IMR-90 (cell line): ENCODE measurements around the gene RPS6KA5. TPM values are rescaled to one million over a fixed set of nuclear protein-coding genes. Genes with fewer than 3 reads are reported as not detected.

Experiments used
- ATAC-seq: fragments of 200-7000 bp; cut with Tn5 transposase; 2 replicates; pipeline ENCODE4 v1.9.1; 2020; ENCODE audit warnings: low read depth, mild to moderate bottlenecking, moderate library complexity
- BruUV-seq: library from RNA; stranded (reverse); fragments of 400-500 nt; replicated peaks from 2 replicates; lab custom pipeline; 2021; lab: Mats Ljungman, UMichigan
- CTCF ChIA-PET: fragments of 300-600 bp; formaldehyde crosslinking; extraction: SDS; loops from one replicate; lab custom pipeline; 2021; ENCODE audit warnings: antibody characterized with exemption; lab: Yijun Ruan, JAX
- POLR2A ChIA-PET: fragments of 300-600 bp; sonication (Branson Sonifier 250); formaldehyde crosslinking; loops from one replicate; lab custom pipeline; 2022; ENCODE audit warnings: antibody characterized with exemption; ENCODE audit not compliant: unreplicated experiment; lab: Charles Lee
- DNase-seq: peaks from one replicate; pipeline ENCODE4 v3.0.0; 2013
- H2AFZ ChIP-seq: replicated peaks from 2 replicates; pipeline ENCODE3; 2013; ENCODE audit warnings: low read length, mild to moderate bottlenecking; ENCODE audit not compliant: poor library complexity
- H2AK5ac ChIP-seq: 2 replicates; pipeline ENCODE4 v1.6.1; 2013; ENCODE audit warnings: low read depth, low read length, inconsistent platforms
- H2AK9ac ChIP-seq: replicated peaks from 2 replicates; pipeline ENCODE3; 2013; ENCODE audit warnings: mild to moderate bottlenecking, low read depth, low read length, moderate library complexity; ENCODE audit not compliant: poor library complexity
- H2BK120ac ChIP-seq: 2 replicates; pipeline ENCODE4 v1.6.1; 2013; ENCODE audit warnings: low read depth, low read length, inconsistent platforms
- H2BK15ac ChIP-seq: 3 replicates; pipeline ENCODE4 v1.6.1; 2013; ENCODE audit warnings: low read depth, low read length, inconsistent platforms
- H2BK20ac ChIP-seq: 2 replicates; pipeline ENCODE4 v1.6.1; 2013; ENCODE audit warnings: low read depth, mild to moderate bottlenecking, inconsistent platforms, low read length, moderate library complexity
- H2BK5ac ChIP-seq: 2 replicates; pipeline ENCODE4 v1.6.1; 2013; ENCODE audit warnings: mild to moderate bottlenecking, low read depth, low read length, inconsistent platforms; ENCODE audit not compliant: poor library complexity, severe bottlenecking
- H3K14ac ChIP-seq: replicated peaks from 2 replicates; pipeline ENCODE4 v1.6.1; 2013; ENCODE audit warnings: low read depth, low read length, inconsistent platforms
- H3K18ac ChIP-seq: 2 replicates; pipeline ENCODE4 v1.6.1; 2013; ENCODE audit warnings: low read depth, low read length, control low read depth
- H3K23ac ChIP-seq: 2 replicates; pipeline ENCODE4 v1.6.1; 2013; ENCODE audit warnings: low read depth, low read length, inconsistent platforms
- H3K27ac ChIP-seq: 2 replicates; pipeline ENCODE4 v1.5.1; 2013; ENCODE audit warnings: mild to moderate bottlenecking, control low read depth, low read length; ENCODE audit not compliant: insufficient read depth
- H3K27me3 ChIP-seq: 2 replicates; pipeline ENCODE4 v1.6.1; 2013; ENCODE audit warnings: low read length; ENCODE audit not compliant: control insufficient read depth, insufficient read depth
- H3K36me3 ChIP-seq: 2 replicates; pipeline ENCODE4 v1.6.1; 2013; ENCODE audit warnings: low read length, mixed read lengths; ENCODE audit not compliant: control insufficient read depth, insufficient read depth
- H3K4ac ChIP-seq: 2 replicates; pipeline ENCODE4 v1.6.1; 2013; ENCODE audit warnings: low read depth, low read length, inconsistent platforms
- H3K4me1 ChIP-seq: 2 replicates; pipeline ENCODE4 v1.6.1; 2013; ENCODE audit warnings: low read length, mixed read lengths; ENCODE audit not compliant: control insufficient read depth, insufficient read depth
- H3K4me2 ChIP-seq: 2 replicates; pipeline ENCODE4 v1.6.1; 2013; ENCODE audit warnings: low read depth, mild to moderate bottlenecking, control low read depth, low read length, moderate library complexity
- H3K4me3 ChIP-seq: 2 replicates; pipeline ENCODE4 v1.5.1; 2013; ENCODE audit warnings: low read depth, mild to moderate bottlenecking, control low read depth, low read length, moderate library complexity; ENCODE audit not compliant: insufficient read depth
- H3K56ac ChIP-seq: 2 replicates; pipeline ENCODE4 v1.6.1; 2013; ENCODE audit warnings: low read length, inconsistent platforms; ENCODE audit not compliant: insufficient read depth; ENCODE audit errors: extremely low read depth
- H3K79me1 ChIP-seq, 2 experiments: 2 replicates each; pipeline ENCODE4 v1.6.1; 2013; ENCODE audit warnings: low read length in 2 of 2, inconsistent platforms in 1 of 2, low read depth in 1 of 2
- H3K9ac ChIP-seq: 2 replicates; pipeline ENCODE4 v1.6.1; 2013; ENCODE audit warnings: low read depth, low read length, control low read depth
- H3K9me1 ChIP-seq: 2 replicates; pipeline ENCODE4 v1.6.1; 2013; ENCODE audit warnings: low read length, inconsistent platforms; ENCODE audit not compliant: insufficient read depth
- H3K9me3 ChIP-seq: 2 replicates; pipeline ENCODE4 v1.6.1; 2013; ENCODE audit warnings: low read length; ENCODE audit not compliant: control insufficient read depth, insufficient read depth
- H4K20me1 ChIP-seq: 2 replicates; pipeline ENCODE4 v1.6.1; 2013; ENCODE audit warnings: low read length, inconsistent platforms; ENCODE audit not compliant: insufficient read depth
- H4K5ac ChIP-seq: 2 replicates; pipeline ENCODE4 v1.6.1; 2013; ENCODE audit warnings: mild to moderate bottlenecking, low read depth, low read length, control low read depth
- H4K8ac ChIP-seq, 2 experiments: 2 replicates each; pipeline ENCODE4 v1.6.1; 2013; ENCODE audit warnings: low read depth in 2 of 2, low read length in 2 of 2, control low read depth in 1 of 2, inconsistent platforms in 1 of 2
- H4K91ac ChIP-seq: 2 replicates; pipeline ENCODE4 v1.6.1; 2013; ENCODE audit warnings: low read depth, low read length, inconsistent platforms; ENCODE audit not compliant: insufficient read depth
- CEBPB ChIP-seq: IDR thresholded peaks from 2 replicates; pipeline ENCODE4 v1.6.1; 2012; ENCODE audit warnings: low read depth, low read length, improper control_type of control experiment
- CHD1 ChIP-seq: IDR thresholded peaks from 2 replicates; pipeline ENCODE4 v1.6.1; 2012; ENCODE audit warnings: low read depth, low read length, improper control_type of control experiment
- FOS ChIP-seq: fragments of 150-350 bp; IDR thresholded peaks from 2 replicates; pipeline ENCODE4 v1.6.1; 2016; ENCODE audit warnings: low read depth, low read length
- MAFK ChIP-seq: IDR thresholded peaks from 2 replicates; pipeline ENCODE4 v1.6.1; 2012; ENCODE audit warnings: low read depth, low read length, improper control_type of control experiment
- MAZ ChIP-seq: IDR thresholded peaks from 2 replicates; pipeline ENCODE4 v1.6.1; 2012; ENCODE audit warnings: low read depth, mild to moderate bottlenecking, low read length, improper control_type of control experiment, moderate library complexity, borderline replicate concordance
- MXI1 ChIP-seq: IDR thresholded peaks from 2 replicates; pipeline ENCODE4 v1.6.1; 2012; ENCODE audit warnings: low read depth, mild to moderate bottlenecking, low read length, moderate library complexity, borderline replicate concordance
- POLR2A ChIP-seq: IDR thresholded peaks from 2 replicates; pipeline ENCODE4 v1.6.1; 2012; ENCODE audit warnings: mild to moderate bottlenecking, low read depth, low read length
- RAD21 ChIP-seq: IDR thresholded peaks from 2 replicates; pipeline ENCODE4 v1.6.1; 2012; ENCODE audit warnings: low read length, improper control_type of control experiment
- RCOR1 ChIP-seq: IDR thresholded peaks from 2 replicates; pipeline ENCODE4 v1.6.1; 2012; ENCODE audit warnings: mild to moderate bottlenecking, low read length, improper control_type of control experiment; ENCODE audit not compliant: insufficient replicate concordance
- RFX5 ChIP-seq: IDR thresholded peaks from 2 replicates; pipeline ENCODE4 v1.8.0; 2012; ENCODE audit warnings: low read depth, mild to moderate bottlenecking, low read length, moderate library complexity
- WGBS, 2 experiments: methylation state at CpG; one replicate each; pipeline versions ENCODE4 v1.1.5 to v1.1.7; 2013; ENCODE audit warnings: missing lambda C conversion rate in 2 of 2; ENCODE audit not compliant: insufficient read length in 1 of 2; ENCODE audit errors: extremely low coverage in 2 of 2; 5-methylcytosine and 5-hydroxymethylcytosine counted together
- dilution Hi-C: fragments of 300-500 bp; cut with HindIII; formaldehyde crosslinking; loops from one replicate; pipeline ENCODE4 v1.14.3; 2018; ENCODE audit warnings: low sequenced_read_pairs; ENCODE audit not compliant: unreplicated experiment
- in situ Hi-C: fragments of 300-500 bp; cut with MboI; formaldehyde crosslinking; loops from 3 replicates; pipeline ENCODE4 v1.14.3; 2019; ENCODE audit warnings: low sequenced_read_pairs, inconsistent platforms, mixed read lengths
- intact Hi-C: fragments of 100-400 bp; cut with micrococcal nuclease; formaldehyde crosslinking; loops from 2 replicates; pipeline ENCODE4 v1.10.0; 2022
- polyA plus RNA-seq, 3 experiments: library from polyadenylated mRNA; depleted of rRNA; stranded (reverse); fragments of >200 nt; gene quantifications; 2 replicates each; pipeline ENCODE4 v1.2.3, GENCODE V29; 2012; ENCODE audit warnings: low replicate concordance in 1 of 3
- total RNA-seq: library from RNA; depleted of rRNA; stranded (reverse); fragments of >200 nt; gene quantifications from 2 replicates; pipeline ENCODE4 v1.2.3, GENCODE V29; 2012
- TF ChIP-seq, protein P1 (sequence below): fragments of 150-350 bp; IDR thresholded peaks from 2 replicates; pipeline ENCODE4 v1.6.1; 2016; ENCODE audit warnings: low read depth, mild to moderate bottlenecking, low read length, moderate library complexity, borderline replicate concordance
- TF ChIP-seq, protein P2 (sequence below): fragments of 150-350 bp; IDR thresholded peaks from 2 replicates; pipeline ENCODE4 v1.6.1; 2017; ENCODE audit warnings: mild to moderate bottlenecking, antibody characterized with exemption, low read length, low read depth

The RPS6KA5 gene
- total and polyA plus RNA-seq, 2 of the 4 experiments (the other 2 are of a cell fraction) = 0.36 TPM

DNA sequence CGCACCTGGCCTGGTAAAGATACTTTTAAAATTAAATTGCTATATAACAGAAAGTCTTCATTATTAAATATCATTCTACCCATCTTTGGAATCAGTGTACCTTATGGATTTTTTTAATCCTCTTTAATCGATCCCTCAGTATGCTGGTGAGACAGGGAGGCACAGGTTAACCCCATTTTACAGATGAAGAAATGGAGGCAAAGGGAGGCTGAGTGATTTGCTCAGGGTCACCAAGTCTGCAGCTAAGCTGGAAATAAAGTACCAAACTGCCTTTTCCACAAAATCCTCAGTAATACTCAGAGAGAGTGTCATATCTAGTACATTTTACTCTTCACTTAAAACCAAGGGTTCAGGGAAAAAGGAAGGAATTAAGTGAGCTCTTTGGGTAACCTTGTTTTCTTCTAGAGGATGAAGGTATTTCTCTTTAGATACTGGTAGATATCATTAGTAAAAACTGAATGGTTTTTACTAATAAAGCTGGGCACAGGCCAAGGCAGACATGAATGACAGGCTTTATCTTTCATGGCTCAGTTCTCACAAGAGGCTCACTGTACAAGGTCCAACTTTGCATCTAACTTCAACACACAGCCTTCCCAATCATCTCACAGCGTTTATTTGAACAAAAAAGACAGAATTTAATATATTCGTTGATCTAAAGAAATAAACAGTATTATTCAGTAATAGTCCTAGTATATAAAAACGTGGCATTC is 209.0 kb downstream of the RPS6KA5 start:
- no peaks in the 10 kb centered on the region for H3K36me3 ChIP-seq
- H3K9ac ChIP-seq = no peak overlapping the region
- H3K27ac ChIP-seq = no peak overlapping the region
- peak overlapping the region; percentile 28; the same call in 1 of the 2 replicates for H3K18ac ChIP-seq
- no TSS peak for BruUV-seq
- no peak overlapping the region for H4K8ac ChIP-seq
- no peak overlapping the region for H3K14ac ChIP-seq
- H3K9me1 ChIP-seq = 0 out of 2 replicates have a peak, but pooled peaks cover 5% of the 10 kb centered on the region
- in situ Hi-C loops (no loop called here), intact Hi-C loops (no loop called here), dilution Hi-C loops (no loop called here)
- no peak overlapping the region for H2BK15ac ChIP-seq
- no peak overlapping the region for H2AK9ac ChIP-seq
- no peaks in the 10 kb centered on the region for H3K9me3 ChIP-seq
- ChIA-PET CTCF (no interaction called here), POLR2A (no interaction called here)
- no peak for TF ChIP-seq MXI1
- TF ChIP-seq RCOR1 = no peak
- no peak for TF ChIP-seq RAD21
- TF ChIP-seq RFX5 = no peak
- no peak for TF ChIP-seq FOS
- TF ChIP-seq POLR2A = no peak
- no peak for TF ChIP-seq CEBPB
- TF ChIP-seq, protein P1, sequence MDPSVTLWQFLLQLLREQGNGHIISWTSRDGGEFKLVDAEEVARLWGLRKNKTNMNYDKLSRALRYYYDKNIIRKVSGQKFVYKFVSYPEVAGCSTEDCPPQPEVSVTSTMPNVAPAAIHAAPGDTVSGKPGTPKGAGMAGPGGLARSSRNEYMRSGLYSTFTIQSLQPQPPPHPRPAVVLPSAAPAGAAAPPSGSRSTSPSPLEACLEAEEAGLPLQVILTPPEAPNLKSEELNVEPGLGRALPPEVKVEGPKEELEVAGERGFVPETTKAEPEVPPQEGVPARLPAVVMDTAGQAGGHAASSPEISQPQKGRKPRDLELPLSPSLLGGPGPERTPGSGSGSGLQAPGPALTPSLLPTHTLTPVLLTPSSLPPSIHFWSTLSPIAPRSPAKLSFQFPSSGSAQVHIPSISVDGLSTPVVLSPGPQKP = no peak
- TF ChIP-seq MAFK = no peak
- no peak for TF ChIP-seq CHD1
- TF ChIP-seq, protein P2, sequence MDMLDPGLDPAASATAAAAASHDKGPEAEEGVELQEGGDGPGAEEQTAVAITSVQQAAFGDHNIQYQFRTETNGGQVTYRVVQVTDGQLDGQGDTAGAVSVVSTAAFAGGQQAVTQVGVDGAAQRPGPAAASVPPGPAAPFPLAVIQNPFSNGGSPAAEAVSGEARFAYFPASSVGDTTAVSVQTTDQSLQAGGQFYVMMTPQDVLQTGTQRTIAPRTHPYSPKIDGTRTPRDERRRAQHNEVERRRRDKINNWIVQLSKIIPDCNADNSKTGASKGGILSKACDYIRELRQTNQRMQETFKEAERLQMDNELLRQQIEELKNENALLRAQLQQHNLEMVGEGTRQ = no peak
- TF ChIP-seq MAZ = no peak
- H3K4me1 ChIP-seq = no peaks in the 10 kb centered on the region
- H4K20me1 ChIP-seq = no peaks in the 10 kb centered on the region
- 0 out of 2 replicates have a peak overlapping the region, but pooled peaks have one; percentile 30 for H2BK120ac ChIP-seq
- H3K79me1 ChIP-seq = no peaks in the 10 kb centered on the region
- H2AK5ac ChIP-seq = no peak overlapping the region
- H2BK5ac ChIP-seq = peak overlapping the region; percentile 39
- H4K91ac ChIP-seq = no peak overlapping the region
- H3K4ac ChIP-seq = no peak overlapping the region
- no peak overlapping the region for H4K5ac ChIP-seq
- no peak overlapping the region for H2AFZ ChIP-seq
- H2BK20ac ChIP-seq = peak overlapping the region; percentile 6; the same call in 1 of the 2 replicates
- no peak overlapping the region for H3K23ac ChIP-seq
- no peak overlapping the region for H3K56ac ChIP-seq
- DNase-seq (no peak), ATAC-seq (no peak)
- H3K4me3 ChIP-seq = no peak overlapping the region
- H3K4me2 ChIP-seq = no peak overlapping the region
- H3K27me3 ChIP-seq = 0 out of 2 replicates have a peak, but pooled peaks cover 2% of the 10 kb centered on the region
- no CpG with 5 or more reads among the region's 5 CpGs for WGBS, 2 experiments
